HG03565 (cell line): Measurements from ENCODE around the gene SNN.

Experiments used
- ATAC-seq: cut with Tn5 transposase; IDR thresholded peaks from one replicate; pipeline ENCODE4 v1.9.1; 2021; ENCODE audit warnings: mild to moderate bottlenecking, moderate library complexity; ENCODE audit not compliant: unreplicated experiment

The SNN gene

DNA sequence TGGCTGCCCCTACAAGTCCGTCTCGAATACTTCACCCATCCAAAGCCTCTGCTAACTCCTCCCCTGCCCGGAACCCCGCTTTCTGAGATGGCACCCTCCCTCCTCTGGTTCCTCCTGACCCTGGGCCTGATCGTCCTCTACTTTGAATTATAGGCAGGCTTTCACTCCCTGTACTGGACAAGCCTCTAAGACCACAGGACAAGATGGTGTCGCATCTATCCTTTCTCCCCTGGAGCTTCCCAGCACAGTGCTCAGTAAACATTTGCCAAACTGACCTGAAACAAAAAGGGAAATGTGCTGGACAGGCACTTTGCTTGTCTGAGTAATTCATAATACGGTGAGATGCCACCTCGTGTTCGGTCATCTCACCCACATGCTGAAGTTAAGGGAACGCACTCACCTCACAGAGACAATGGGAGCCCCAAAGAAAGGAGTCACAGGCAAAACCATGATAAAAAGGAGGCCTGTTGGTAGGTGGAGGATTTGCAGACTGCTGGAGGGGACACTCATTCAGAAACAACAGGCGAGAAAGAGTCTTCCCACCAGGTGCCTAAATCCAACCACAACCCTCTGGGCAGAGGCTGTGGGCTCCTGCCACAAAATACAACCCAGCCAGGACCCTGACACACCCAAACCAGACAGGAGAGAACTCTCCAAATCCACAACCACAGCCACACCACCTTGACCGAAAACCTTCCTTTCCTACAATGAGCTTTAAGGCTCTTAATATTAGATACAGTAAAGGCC is 28.2 kb downstream of the SNN start:
- no peak for ATAC-seq

- no peak for ATAC-seq
Measured at GRCh38 chr16:11697319-11697718, 29.1 kb downstream of the SNN start.

GRCh38 chr16:11698271-11698689 is 30.0 kb downstream of the SNN start:
- ATAC-seq: no peak

GRCh38 chr16:11699234-11699894 is 31.1 kb downstream of the SNN start:
- no peak for ATAC-seq

- ATAC-seq: no peak
Measured at GRCh38 chr16:11700264-11701029, 32.2 kb downstream of the SNN start.

DNA sequence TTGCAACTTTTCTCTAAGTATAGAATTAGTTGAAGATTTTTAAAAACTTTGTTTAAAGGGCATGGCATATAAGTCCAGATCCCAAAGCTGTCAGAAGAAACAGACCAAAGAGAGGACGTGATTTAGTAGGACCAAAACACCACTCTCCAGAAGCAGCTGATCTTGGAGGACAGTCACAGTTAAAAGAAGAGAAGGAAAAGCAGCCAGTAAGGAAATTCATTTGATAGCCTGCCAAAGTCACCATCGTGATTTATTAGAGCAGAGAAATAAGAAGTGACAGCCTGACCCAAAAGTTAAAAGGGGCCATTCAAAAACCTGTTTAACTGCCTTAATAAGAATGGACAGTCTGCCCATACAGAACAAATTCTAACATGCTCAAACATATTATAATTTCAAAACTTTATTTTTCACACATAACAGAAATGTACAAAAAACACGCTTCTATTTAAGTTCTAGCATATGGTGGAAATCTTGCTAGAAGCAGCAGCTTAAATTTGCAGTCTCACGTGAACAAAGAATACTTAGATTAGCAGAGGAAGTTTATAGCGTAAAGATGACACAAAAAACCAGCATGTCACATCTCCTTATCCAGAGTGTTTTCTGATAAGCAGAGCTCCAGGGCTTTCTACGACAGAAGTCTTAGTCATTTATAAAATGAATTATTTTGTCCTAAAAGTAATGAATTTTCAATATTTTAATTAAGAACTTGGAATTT is 37.2 kb downstream of the SNN start:
- ATAC-seq: no peak

DNA sequence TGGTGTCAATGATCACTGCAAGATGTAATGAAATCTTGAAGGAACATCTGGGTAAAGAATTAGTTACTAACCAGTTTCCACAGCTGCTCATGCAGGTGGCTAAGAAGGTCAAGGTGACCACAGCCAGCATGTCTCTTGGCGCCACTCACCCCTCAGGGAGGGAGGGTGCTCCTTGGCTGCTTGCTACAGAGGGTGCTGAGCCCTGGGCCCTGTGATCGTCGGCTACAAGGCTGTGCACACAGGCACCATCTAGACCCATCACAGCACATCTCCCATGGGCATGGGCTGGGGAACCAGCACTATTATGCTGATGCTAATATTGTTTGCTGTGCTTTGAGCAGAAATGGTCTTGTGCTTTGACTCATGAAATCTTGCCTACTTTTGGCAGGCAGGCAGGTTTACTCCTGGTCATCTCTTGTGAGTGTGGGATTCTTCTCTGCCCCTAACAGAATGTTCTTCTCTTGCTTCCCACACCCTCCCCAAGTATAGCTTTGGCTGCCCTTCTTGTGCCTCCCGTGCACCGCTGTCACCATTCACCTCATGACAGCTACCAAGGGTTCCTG is 38.0 kb downstream of the SNN start:
- ATAC-seq: no peak

DNA sequence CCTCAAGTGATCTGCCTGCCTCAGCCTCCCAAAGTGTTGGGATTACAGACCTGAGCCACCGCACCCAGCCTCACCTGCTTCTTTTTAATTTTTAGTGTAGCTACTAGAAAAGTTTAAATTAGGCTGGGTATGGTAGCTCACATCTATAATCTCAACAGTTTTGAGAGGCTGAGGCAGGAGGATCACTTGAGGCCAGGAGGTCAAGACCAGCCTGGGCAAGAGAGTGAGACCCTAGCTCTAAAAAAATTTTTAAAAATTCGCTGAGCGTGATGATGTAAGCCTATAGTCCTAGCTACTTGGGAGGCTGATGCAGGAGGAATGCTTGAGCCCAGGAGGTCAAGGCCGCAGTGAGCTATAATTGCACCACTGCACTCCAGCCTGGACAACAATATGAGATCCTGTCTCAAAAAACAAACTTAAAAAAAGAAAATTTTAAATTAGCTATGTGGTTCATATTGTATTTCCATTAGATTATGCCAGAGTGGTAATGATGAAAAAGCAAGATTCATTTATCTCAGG is 39.5 kb downstream of the SNN start:
- ATAC-seq: no peak

- ATAC-seq: no peak
Measured at GRCh38 chr16:11708421-11708820, 40.2 kb downstream of the SNN start.

- no peak for ATAC-seq
Measured at GRCh38 chr16:11711662-11712061, 43.4 kb downstream of the SNN start.

DNA sequence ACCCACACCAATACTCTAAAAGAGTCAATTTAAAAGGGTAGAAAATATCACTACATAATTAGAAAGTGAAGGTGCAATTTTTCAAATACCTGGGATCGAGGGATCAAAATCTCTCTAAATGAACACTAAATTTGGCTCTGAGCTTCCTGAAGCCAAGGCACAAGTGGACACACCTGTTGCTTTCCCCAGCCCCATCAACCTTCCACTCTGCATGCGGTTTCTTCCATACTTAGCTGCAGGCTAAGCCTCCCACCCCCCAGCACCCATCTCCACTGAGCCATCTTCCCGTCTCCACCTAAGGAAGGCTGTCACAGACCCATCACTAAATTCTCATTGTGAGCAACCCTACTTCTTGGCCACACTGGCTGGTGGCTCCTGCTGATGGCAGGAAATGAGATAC is 43.9 kb downstream of the SNN start:
- ATAC-seq: no peak

DNA sequence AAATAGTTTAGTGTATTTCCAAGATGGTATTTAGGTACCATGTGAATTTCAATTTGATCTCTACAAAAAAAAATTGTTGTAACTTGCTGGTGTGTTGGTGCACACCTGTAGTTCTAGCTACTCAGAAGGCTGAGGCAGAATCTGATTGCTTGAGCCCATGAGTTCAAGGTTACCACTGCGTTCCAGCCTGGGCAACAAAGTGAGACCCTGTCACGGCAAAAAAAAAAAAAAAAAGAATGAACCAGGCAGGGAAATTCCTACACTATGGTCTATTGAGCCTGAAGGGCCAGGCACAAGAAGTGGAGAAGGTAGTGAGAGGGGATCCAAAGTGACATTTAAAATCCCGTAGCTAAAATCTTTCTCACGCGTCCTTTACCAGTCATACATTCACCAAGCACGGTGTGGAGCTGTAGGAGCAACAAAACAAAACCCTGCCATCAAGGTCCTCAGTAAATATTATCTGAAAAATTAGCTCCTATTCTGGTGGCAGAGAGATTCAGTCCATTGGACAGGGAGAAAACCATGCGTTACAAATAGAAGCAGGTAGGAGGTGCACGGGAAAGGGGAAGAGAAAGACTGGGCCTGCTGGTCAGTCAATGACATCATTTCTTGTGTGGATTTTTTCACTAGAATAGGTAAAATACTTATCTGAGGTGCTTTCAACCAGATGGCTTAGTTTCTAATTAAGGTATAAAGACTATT is 47.1 kb downstream of the SNN start:
- no peak for ATAC-seq

DNA sequence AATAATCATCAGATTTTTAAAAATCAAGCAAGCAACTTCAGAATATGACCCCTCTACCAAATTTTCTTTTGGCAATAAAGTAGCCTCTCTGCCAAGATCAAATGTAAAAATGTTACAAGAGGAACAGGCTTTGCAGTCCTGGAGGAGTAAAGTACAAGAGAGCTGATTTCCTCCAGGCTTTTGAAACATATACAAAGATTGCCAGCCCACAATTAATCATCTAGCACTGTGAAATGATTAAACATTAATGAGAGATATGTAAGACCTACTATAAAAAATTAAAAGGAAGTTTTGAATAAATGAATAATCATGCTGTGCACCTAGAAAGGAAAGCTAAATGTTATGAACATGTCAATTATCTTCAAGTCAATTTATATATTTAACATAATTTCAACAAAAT is 48.1 kb downstream of the SNN start:
- no peak for ATAC-seq

DNA sequence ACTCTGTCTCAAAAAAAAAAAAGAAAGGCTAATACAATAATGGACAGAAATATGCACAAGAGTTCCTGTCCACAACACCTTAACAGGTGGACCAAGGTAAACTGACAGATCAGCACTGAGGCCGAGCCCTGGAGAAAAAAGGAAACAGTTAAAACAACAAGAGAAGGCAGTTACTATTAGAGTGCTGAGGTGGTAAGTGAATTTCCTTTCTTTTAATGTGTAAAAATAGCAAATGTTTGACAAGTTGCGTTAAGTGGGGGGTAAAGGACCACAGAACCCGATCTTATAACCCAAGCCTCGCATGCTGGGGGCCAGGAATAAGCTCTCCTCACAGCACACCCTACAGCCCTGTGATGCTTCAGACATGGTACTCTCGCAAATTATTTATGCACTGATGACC is 49.6 kb downstream of the SNN start:
- no peak for ATAC-seq

DNA sequence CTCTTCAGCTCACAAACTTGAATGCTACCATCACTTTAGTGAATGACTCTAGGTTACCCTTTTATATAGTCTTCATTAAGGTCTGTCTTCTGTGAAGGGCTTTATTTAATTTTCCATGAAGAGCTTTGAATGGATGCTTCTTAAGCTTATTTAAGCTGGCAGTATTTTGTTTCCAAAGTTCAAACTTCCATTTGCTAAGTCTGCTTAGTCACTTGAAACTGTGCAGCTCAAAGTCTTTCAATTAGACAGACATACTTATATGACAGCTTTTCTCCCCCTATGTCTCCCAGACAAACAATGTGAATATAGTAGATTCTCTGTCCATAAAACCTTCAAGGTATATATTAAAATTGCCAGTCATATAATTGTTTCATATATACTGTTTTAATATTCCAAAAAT is 50.9 kb downstream of the SNN start:
- no peak for ATAC-seq

GRCh38 chr16:11719762-11720161 is 51.5 kb downstream of the SNN start:
- ATAC-seq: no peak

- no peak for ATAC-seq
Measured at GRCh38 chr16:11721781-11722467, 53.7 kb downstream of the SNN start.

GRCh38 chr16:11722468-11722808 is 54.2 kb downstream of the SNN start:
- ATAC-seq: no peak

DNA sequence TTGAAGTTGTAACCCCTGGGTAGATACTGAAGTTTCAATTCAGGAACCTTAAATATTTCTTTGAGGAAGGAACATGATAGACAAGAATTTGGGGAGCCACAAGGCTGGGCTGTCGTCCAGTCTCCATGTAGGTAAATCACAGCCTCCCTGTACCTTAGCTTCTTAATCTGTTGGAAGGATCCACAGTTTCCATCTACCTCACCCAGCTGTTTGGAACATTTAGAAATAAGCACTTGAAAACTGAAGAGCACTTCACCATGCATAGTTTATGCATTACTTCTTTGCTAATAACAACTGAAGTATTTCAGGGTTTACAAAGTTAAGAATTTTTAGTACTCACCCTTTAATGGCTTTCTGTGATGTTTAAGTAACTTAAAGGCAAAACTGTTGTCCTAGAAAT is 57.2 kb downstream of the SNN start:
- ATAC-seq: no peak

GRCh38 chr16:11726008-11726407 is 57.8 kb downstream of the SNN start:
- ATAC-seq: no peak
